NCI-H524 treated with DMSO at 0.1 percent for 48 hours (cell line): ENCODE data around the gene RIC3.
A peak's percentile ranks its signal among the peaks of the same experiment; 100 is the strongest.

Experiments used
- DNase-seq: peaks from one replicate; lab custom pipeline; 2025; lab: John Stamatoyannopoulos, UW

The RIC3 gene

DNA sequence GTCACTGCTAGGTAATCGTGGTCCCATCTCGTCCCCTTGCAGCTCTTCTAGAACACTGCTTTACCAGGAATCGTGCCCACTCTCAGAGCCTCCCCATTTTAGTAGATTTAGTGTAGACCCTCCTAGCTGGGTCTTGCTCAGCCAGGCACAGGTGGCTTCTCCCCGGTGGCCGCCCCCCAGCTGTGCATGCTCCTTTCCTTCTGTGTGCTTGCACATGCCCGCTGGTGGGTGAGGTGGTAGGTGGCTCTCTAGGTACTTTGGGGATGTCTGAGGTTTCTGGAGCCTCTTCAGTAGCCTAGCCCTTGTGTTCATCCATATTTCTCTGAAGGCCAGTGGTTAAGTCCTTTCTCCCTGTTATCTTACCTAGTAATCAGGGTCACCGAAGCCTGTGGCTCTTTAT is 82.3 kb downstream of the RIC3 start:
- no peak for DNase-seq

DNA sequence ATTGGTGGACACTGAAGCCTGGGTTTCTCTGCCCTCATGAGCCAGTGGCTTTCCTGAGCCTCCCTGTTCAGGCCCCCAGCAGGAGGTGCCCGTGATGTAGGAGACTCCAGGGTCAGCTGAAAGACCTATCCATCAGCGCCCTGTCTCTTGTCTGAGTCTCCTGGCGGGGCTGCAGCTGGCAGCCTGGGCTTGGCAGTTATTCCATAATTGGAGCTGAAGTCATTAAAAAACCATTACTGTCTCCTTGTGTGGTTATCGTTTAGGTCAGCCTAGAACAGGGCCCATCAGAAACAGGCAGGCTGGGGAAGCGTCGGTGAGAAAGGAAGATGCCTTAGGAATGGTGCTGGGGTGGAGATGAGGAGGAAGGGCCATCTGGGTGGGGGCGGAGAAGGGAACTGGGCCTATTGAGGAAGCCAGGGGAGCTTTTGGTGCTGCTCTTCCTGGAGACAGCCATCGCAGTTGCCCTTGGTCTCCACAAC is 82.8 kb downstream of the RIC3 start:
- no peak for DNase-seq

DNA sequence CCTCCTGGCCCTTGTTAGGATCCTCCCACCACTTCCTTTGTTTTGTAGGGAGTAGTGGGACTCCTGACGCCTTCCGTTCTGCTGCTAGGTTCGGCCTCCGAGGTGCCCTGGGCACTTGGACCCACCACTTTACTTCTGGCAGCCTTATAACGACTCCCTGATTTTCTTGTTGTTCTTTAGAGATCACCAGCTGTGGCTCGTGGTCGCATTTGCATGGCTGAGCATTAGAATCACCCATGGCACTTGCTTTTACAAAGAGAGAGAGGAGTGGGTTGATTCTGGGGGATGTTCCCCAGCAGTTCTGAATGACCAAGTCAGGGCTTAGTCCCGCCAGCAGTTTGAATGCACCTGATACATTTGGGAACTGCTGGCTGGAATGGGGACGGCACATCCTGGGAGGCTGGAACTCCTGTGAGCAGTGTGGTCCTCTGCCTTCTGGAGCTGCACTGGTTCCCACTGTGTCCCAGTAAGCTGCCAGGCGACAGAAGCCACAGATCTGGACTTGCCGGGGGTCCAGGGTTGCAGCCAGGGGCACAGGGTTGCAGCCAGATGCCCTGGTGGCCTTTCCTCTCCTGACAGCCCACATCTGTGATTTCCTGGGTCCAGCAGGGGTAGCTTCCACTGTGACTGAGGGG is 83.7 kb downstream of the RIC3 start:
- no peak for DNase-seq

DNA sequence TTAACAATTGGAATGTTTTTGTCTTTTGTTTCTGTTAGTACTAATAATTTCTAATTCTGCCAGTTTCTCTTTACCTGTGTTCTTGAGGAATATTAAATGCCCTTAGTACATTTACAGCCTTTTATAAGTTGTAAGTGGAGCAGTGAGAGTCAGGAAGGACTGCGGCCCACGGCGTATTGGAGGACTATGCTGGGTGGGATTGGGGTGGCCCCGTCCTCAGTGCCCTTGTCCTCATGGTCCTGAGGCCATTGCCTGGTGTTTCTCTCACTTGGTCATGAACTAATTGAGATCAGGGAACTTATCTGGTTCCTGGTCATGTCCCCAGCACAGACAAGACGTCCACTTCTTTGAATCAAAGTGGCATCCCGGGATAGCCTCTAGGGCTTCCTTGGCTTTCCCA is 84.5 kb downstream of the RIC3 start:
- no peak for DNase-seq

DNA sequence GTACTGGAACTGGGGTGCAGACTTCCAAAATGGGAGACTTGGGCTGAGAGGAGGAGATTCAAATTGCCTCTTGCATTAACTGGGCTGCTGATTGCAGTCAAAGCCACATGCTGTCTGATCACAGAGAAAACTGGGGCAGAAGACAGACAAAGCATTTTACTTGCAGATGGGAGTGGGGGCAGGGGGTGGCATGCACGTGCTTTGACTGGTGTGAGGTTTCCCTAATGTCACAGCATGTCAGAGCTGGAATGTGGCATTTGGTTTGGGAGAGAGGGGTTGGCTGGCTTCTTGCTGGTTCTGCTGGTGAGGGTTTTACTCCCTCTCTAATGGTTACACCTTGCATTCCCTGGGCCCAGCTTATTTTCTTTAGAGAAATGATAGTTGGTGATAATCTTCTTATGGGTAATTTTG is 84.9 kb downstream of the RIC3 start:
- DNase-seq: no peak

DNA sequence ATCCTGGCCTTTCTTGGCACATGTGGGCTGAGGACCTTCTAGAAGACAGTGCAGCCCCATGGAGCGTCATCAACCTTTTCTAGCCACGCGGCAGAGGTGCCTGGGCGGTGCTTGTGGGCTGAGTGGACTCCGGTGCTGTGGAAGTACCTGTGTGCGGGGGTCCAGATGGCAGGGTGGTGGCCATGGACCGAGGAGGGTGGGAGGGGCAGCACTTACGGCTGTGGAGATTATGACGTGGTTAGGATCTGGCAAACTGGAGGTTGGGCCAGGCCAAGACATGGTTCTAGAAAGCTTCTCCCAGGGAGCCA is 85.8 kb downstream of the RIC3 start:
- DNase-seq: no peak

DNA sequence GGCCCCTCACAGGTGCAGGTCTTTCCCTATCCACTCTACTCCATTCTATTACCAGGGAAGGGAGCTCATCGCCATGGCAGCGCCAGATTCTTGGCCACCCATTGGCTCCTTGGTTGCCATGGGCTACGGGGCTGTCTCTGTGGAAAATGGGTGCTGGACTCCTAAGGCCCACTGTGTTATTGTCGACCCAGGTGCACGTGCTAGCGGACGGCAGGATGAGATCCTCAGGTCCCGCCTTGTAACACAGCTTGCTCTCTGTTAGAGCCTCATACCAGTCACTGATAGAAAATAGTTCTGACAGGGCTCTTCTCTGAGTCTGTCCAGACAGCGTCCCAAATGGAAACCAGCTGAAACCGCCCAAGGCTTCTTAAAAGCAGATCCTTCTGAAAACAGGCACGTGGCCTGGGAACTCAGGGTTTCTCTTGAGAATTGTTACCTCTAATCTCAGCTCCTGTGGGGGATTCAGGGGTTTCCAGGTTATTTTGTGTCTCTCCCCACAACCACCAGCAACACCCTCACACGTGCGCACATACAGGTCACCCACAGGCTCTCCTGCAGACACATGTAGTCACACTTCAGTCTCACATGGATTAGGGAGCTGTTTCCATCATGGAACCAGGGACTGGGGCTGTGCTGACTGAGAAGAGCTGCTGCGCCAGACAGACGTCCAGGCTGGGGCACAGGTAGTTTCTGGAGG is 86.3 kb downstream of the RIC3 start:
- DNase-seq: peak; percentile 18

DNA sequence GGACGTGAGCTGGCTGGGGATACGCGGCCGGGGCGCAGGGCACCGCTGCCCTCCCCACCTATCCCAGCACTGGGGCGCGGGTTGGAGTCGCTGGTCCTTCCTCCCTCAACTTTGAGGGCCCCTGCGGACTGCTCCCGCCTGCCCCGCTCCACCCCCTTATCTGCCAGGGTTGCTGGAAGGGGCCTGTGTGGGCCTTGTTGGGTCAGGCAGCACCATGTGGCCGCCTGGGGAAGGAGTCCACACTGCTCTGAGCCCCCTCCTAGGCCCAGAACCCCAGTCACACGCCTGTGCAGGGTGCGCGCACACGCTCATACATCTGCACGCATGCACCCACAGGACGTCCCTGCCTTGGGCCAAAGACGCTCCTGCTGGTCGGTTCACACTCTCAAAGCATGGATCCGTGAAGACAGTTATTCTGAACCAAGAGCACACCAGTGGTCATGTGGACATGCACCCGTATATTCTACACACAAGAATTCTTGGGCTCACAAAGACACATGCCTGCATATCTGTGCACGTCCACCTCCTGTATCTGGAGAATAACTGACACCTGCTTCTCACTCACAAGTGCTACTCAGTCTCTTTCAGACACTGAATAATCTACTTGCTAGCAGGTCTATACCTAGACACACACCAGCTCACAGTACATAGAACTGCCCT is 87.1 kb downstream of the RIC3 start:
- DNase-seq: no peak

DNA sequence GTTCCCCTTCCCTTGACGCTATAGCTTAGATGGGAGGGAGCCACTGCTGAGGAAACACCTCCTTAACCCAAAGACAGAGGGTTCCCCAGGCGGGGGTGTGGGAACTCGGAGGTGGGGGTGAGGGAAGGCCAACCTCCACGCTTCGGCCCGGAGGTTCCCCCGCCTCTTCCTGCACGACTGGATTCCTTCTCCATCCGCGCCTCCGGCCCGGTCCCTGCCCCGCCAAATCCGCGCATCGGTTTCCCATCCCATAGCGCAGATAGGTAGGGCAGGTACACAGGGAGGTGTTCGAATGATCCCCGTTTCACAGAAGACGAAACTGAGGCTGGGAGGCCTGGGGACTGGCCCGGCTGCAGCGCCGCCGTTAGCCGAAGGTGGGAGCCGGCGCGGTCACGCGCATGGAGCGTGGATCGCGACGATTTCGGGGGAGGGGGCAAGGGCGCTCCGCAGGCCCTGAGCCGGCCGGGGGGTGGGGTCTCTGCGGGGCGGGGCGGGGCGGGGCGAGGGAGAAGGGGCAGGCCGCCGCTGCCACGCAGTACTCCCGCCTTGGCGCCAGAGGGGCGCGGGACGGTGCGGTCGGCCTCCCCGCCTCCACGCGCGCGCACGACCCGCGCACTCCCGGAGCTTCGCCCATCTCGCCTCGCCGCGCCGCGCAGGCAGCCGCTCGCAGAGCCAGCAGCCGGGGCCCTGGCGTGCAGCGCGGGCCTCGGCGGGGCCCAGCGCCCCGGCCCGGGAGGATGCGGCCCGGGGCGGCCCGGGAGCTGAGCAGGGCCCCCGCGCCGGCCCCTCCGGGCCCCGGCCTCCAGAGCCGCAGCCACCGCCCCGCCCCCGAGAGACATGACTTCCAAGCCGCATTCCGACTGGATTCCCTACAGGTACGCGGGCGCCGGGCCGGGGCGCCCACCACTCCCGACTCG is 87.9 kb downstream of the RIC3 start, which contains the start of gene TUB:
TUB (plus strand) TSS at position 538 of the 917 bp plus-strand sequence; CDS start at position 838, 300 bp downstream.
- DNase-seq: no peak

DNA sequence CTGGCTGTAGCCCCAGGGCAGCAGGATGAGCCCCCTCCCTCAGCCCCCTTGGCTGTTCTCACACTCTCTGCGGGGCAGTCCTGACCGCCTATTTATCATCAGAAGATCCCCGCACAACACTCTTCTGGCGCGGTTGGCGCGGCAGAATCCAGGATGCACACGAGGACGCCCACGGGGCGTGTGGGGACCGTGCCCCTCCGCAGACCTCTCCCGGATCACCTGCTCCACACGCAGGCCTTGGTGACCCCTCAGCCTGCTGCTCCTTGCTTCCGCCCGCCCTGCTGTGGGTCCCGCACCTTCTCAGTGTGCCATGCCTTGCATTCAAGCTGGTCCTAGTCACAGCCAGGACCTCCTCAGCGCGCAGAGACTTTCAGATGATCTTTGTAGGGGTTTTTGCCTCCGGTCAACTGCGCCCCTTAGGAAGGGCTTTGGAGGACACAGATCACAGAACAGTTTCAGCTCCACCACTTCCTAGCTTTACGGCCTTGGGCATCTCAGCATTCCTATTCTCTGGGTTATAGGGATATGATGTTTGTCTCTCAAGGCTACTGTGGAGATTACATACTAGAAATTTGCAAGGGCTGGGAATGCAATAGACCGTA is 88.7 kb downstream of the RIC3 start:
- no peak for DNase-seq

DNA sequence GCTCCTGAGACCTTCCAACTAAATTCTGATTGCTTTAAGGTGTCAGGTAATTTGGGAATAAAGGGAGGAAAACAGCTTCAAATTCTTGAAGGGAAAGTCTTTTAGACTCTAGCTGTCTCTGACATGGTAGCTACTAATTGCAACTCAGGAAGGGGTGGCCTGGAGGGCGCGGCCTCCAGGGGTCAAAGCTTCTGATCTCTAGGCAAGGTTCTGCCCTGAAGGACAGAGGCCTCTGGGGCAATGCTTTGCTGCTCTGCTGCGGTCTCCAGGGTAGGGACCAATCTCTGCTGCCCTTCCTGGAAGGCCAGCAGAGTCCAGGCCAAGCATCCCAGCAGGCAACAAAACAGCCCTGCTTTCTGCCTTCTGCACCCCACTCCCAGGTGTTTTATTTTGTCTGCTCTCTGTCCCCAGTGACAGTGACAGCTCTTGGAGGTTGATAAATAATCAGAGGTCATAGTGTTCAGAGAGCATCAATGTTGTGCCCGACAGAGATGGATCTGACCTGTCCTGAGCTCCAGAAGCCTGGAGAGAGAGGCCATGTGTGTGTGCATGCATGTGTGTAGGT is 89.6 kb downstream of the RIC3 start:
- DNase-seq: no peak

DNA sequence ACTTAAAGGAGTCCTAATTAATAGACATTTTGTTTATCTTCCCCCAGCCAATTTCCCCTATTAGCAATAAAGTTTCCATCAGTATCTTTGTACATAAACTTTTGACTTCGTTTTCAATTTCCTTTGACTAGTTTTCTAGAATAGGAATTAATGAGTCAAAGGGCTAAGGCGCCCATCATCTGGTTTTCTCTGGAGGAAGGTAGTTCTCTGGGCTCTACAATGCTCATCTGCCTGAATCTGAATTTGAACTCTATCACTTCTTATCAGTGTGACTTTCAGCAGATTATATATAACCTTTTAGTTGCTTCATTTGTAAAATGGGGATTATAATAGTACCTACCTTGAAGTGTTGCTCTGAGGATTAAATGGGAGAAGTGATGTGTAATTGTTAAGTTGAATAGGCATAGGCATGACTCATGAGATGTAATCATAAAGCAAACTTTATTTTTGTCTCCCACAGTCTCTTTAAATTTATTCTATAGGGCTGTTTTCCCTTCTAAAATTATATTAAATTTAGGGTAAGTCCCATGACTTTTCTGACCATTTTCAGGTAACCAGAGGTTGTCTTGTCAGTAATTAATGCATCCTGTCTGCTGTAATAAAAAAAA is 93.6 kb downstream of the RIC3 start:
- no peak for DNase-seq

DNA sequence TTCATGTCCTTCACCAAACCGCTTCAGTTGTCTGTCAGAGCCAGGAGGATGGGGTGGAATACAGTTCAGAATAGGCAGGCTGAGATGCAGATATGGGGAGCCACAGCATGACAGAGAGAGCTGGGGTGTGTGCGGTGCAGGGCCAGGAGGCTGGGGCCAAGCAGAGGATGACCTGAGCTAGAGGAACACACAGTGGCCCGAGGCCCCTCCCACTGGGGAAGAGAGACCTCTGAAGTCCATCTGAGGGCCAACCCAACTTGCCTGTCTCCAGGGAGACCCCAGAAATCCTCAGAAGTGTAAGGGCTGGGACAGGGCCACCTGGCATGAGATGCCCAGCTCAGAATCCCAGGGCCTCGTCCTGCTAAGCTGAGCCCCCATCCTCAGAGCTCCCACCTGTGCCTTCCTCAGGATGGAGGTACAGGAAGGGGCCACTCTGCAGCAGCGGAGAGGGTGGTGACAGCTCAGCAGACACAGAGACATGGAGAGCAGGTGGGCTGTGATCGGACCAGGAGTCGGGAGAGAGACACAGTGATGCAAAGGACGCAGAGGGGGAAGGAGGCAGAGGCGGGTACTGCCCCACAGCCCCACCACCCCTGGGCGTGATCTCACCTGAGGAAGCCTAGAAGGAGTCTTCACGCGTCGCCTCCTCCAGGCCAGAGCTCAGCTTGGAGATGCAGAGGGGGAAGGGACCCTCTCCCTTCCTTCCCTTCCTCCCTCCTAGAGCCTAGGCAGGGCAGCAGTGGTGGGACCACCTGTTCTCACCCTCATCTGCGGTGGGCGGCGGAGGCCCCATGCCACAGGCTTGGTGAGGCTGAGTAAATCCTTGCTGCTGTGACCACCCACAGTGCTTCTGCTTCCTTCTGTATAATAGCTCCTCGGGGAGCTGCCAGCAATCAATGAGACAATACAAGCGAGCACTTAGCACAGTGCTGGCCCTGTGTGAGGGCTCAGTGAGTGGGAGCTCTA is 96.9 kb downstream of the RIC3 start:
- no peak for DNase-seq

DNA sequence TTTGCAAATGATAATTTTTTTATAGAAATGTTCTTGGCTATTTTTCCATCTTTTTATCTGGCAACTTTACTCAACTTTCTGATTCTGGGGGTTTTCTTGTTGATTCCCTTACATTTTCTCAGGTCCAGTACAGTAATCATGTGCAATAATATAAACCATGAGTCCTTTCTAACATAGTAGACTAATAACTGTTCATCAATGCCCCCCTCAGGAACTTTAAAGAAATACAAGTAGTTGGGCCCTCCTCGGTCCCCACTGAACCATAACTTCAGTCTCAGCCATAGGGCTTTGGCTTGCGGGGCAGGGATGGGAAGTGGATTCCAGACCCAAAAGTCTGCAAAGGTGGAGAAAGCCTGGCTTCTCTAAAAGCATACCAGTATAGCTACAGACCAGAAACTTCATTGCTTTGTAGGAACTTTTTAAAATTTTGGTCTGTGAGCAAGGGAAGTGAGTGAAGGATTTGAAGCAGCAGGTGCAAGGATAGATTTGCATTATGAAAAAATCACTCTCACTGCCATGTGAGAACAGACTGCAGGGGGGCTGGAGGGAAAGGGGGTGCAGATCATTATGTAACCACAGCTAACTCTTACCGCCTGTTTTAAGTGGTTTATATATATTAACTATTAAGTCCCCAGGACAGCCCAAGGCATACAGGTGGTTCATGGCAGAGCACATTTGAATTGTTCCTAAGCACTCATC is 98.3 kb downstream of the RIC3 start:
- peak; percentile 23 for DNase-seq

DNA sequence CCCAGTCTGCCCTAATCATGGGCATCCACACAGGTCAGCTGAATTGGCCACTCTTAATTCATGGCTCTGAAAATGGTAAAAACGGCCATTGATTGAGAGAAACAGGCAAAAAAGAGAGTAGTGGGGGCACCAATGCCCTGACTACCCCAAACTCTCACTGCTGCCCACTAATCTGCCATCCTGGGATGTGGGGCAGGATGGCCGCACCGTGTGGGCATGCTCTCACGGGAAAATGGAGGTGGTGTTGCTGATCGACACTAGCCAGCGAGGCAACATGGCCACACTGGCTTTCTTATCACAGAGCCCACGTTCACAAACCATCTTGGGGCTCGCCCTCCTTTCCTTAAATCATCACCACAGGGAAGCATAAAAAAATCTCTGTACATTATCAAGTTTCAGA is 99.1 kb downstream of the RIC3 start:
- no peak for DNase-seq

DNA sequence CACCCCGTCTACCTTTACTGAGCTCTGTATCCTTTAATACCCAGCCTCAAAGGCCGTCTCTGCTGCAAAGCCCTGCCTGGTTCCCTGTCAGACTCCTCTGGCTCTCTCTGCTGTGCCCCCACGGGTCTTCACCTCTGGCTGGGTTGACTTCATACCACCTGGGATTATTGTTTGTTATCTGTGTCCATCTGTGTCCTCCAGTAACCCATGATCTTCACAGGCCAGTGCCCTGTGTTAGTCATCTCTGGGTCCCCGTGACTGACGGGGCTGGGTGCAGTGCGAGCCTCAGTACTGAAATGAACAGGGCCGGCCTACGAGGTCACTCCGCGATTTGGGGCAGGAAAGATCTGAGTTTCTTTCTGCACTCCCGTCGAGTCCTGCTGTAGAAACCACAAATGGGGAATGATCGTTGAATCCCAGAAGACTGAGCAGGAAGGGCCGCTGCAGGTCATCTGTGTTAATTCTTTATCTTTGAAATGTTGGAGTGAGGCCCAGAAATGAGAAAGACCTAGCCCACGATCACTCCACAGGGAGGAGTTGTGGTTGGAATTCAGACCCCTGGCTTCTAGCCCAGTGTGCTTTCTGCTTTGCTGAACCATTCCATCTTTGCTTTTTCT is 100.1 kb downstream of the RIC3 start:
- DNase-seq: no peak

DNA sequence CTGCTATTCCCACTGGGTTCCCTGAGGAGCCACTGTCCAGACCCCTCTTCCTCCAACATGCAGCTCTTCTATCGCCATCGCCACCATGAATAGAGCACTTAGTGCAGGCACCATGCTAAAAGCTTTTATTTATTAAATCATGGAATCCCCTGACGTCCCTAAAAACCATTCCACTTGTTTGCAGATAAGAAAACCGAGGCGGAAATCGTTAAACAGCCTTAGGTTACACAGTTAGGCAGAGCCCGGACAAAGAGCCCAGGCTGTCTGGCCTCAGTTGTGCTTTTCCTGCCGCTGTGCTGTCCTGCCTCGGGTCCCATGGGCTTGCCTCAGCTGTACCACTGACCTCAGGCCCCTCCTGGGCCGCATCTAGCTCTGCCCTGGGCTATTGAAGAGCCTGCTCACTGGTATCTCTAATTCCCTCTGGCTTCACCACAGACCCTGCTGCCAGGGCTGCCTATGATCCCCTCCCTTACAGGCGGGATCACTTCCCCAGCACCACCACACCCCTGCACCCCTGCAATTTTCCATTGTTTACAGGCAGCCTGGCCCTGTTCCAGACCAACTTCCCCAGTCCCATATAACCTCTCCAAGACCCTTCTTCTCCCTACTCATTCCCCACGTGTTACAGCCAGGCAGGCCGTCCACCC is 100.8 kb downstream of the RIC3 start:
- no peak for DNase-seq

DNA sequence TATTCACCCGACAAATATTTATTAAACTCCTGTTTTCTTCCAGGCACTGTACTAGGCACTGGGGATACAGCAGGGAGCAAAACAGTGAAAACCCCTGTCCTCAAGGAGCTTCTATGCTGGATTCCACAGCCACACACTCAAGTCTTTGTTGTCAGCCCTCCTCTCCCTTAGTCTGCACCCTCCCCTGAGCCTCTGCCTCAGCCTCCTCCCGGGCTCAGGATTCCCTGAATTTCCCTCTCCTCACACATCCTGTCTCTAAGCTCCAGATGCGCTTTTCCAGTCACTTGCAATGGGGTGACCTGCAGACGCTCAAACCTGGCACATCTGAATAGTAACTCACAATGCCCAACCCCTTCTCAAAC is 101.3 kb downstream of the RIC3 start:
- no peak for DNase-seq
